ENCODE results near the gene TVP23A. TPM values are rescaled to one million over a fixed set of nuclear protein-coding genes. Genes with fewer than 3 reads are reported as not detected.

The TVP23A gene
- total and polyA plus RNA-seq, 10 of the 15 experiments (the other 5 are each of a cell fraction or from before 2014, with no cell fraction given) = 1.1 to 6.4 (median 2.2) TPM

GRCh38 chr16:10862438-10862837, 43.8 kb upstream of the TVP23A start:
- FAIRE-seq = no peak
- peaks cover 17% of the 10 kb centered on the region for H3K4me1 ChIP-seq (ENCODE audit: control insufficient read depth, insufficient read depth, low read length)
- no peak overlapping the region for H2AFZ ChIP-seq (ENCODE audit: control insufficient read depth, low read depth, low read length)
- 86% methylated on average over 2 of the region's 2 CpGs for WGBS (ENCODE audit: insufficient coverage, insufficient replicate concordance, low lambda C conversion rate, missing lambda C conversion rate)
- TF ChIP-seq MEF2B (IDR thresholded peaks at IDR 0.05; ENCODE audit: partially characterized antibody, poor library complexity, severe bottlenecking) = no peak
- TF ChIP-seq NFYB (IDR thresholded peaks at IDR 0.05; ENCODE audit: insufficient read depth, low read depth, low read length) = no peak
- TF ChIP-seq RUNX3 (IDR thresholded peaks at IDR 0.05; ENCODE audit: low read length) = peak; percentile 16; the same call in 1 of the 2 replicates
- TF ChIP-seq IKZF2 (IDR thresholded peaks at IDR 0.05) = peak; percentile 27 to 36; a peak in 1 of 4 replicates
- no peak for TF ChIP-seq POLR2AphosphoS2 (IDR thresholded peaks at IDR 0.05; ENCODE audit: low read depth, low read length)
- TF ChIP-seq IKZF1 (conservative IDR thresholded peaks at IDR 0.05) = 0 out of 2 replicates have a peak, but pooled peaks have one; percentile 21
- TF ChIP-seq SMAD5 (IDR thresholded peaks at IDR 0.05; ENCODE audit: low read depth) = no peak
- no peak for TF ChIP-seq ZNF207 (IDR thresholded peaks at IDR 0.05; ENCODE audit: borderline replicate concordance)
- no peaks in the 10 kb centered on the region for H3K79me2 ChIP-seq (ENCODE audit: control insufficient read depth, insufficient read depth, low read length)
- H3K27me3 ChIP-seq (replicated peaks in 1 of 2; ENCODE audit: control insufficient read depth in 2 of 2, insufficient read depth in 2 of 2, low read length in 1 of 2) = no peaks in the 10 kb centered on the region
- intact Hi-C loops (cut with micrococcal nuclease; ENCODE audit: unreplicated experiment) (no loop called here), in situ Hi-C loops (cut with MboI) (no loop called here)
- ATAC-seq = peak; percentile 28
- no peak overlapping the region for H3K4me2 ChIP-seq (ENCODE audit: control insufficient read depth, insufficient read depth)
- no peak for DNase-seq (ENCODE audit: low read depth, low spot score)
- no peak overlapping the region for H3K9ac ChIP-seq (ENCODE audit: control insufficient read depth, insufficient read depth, low read length)
- no peaks in the 10 kb centered on the region for H3K9me3 ChIP-seq (replicated peaks; ENCODE audit: control insufficient read depth, insufficient read depth, low read length)
- ChIA-PET POLR2A (interaction anchor here (0.6 to 1.5 kb wide), 5 partner anchors 13 to 118 kb away, joined by 3 to 9 read pairs (median 4); no protein-coding TSS in a partner anchor), RAD21 (ENCODE audit: unreplicated experiment) (interaction anchor here (0.6 to 0.9 kb wide), 4 partner anchors 10 to 68 kb away, joined by 3 to 7 read pairs (median 3); no protein-coding TSS in a partner anchor), CTCF (interaction anchor here (1.3 to 2.3 kb wide), 3 partner anchors 10 to 84 kb away, joined by 3 to 11 read pairs (median 3); no protein-coding TSS in a partner anchor), SMC1A (ENCODE audit: uncharacterized antibody, unreplicated experiment) (interaction anchor here (1.0 to 2.6 kb wide), 5 partner anchors 10 to 21 kb away, joined by 3 to 12 read pairs (median 9); partner anchors contain the start of gene CIITA)
- no peaks in the 10 kb centered on the region for H4K20me1 ChIP-seq (ENCODE audit: control insufficient read depth, insufficient read depth)
- no peak overlapping the region for H3K4me3 ChIP-seq
- BruUV-seq (replicated peaks) = no TSS peak
- no peak overlapping the region for H3K27ac ChIP-seq (ENCODE audit: control insufficient read depth, insufficient read depth)
- H3K36me3 ChIP-seq (ENCODE audit: control insufficient read depth in 2 of 2, insufficient read depth in 2 of 2, low read length in 1 of 2) = no peaks in the 10 kb centered on the region

- no peaks in the 10 kb centered on the region for H3K36me3 ChIP-seq (ENCODE audit: control insufficient read depth in 2 of 2, insufficient read depth in 2 of 2, low read length in 1 of 2)
- CTCF ChIA-PET = no interaction called here
- intact Hi-C loops (cut with micrococcal nuclease; ENCODE audit: unreplicated experiment) (no loop called here), in situ Hi-C loops (cut with MboI) (no loop called here)
- no peak overlapping the region for H2AFZ ChIP-seq (ENCODE audit: control insufficient read depth, low read depth, low read length)
- H3K9ac ChIP-seq (ENCODE audit: control insufficient read depth, insufficient read depth, low read length) = no peak overlapping the region
- no peak overlapping the region for H3K27ac ChIP-seq (ENCODE audit: control insufficient read depth, insufficient read depth)
- H3K4me3 ChIP-seq = no peak overlapping the region
- RAD21 ChIA-PET (ENCODE audit: unreplicated experiment) = no interaction called here
- H3K4me1 ChIP-seq (ENCODE audit: control insufficient read depth, insufficient read depth, low read length) = no peaks in the 10 kb centered on the region
- WGBS (ENCODE audit: insufficient coverage, insufficient replicate concordance, low lambda C conversion rate, missing lambda C conversion rate) = 76% methylated on average over 6 of the region's 6 CpGs
- H3K4me2 ChIP-seq (ENCODE audit: control insufficient read depth, insufficient read depth) = no peak overlapping the region
- H3K9me3 ChIP-seq (replicated peaks; ENCODE audit: control insufficient read depth, insufficient read depth, low read length) = no peaks in the 10 kb centered on the region
- no peaks in the 10 kb centered on the region for H4K20me1 ChIP-seq (ENCODE audit: control insufficient read depth, insufficient read depth)
- no peak for ATAC-seq
- H3K79me2 ChIP-seq (ENCODE audit: control insufficient read depth, insufficient read depth, low read length) = no peaks in the 10 kb centered on the region
- no TSS peak for BruUV-seq (replicated peaks)
- FAIRE-seq = no peak
- DNase-seq (ENCODE audit: low read depth, low spot score) = no peak
- POLR2A ChIA-PET = no interaction called here
- no peaks in the 10 kb centered on the region for H3K27me3 ChIP-seq (replicated peaks in 1 of 2; ENCODE audit: control insufficient read depth in 2 of 2, insufficient read depth in 2 of 2, low read length in 1 of 2)
- SMC1A ChIA-PET (ENCODE audit: uncharacterized antibody, unreplicated experiment) = interaction anchor here (0.9 to 1.0 kb wide), 2 partner anchors 10 to 50 kb away, joined by 3 to 5 read pairs; no protein-coding TSS in a partner anchor
- TF ChIP-seq CEBPB (IDR thresholded peaks at IDR 0.05; ENCODE audit: borderline replicate concordance in 1 of 2, low read depth in 2 of 2, low read length in 2 of 2) (no peak), NR2C2 (IDR thresholded peaks at IDR 0.05; ENCODE audit: borderline replicate concordance, control insufficient read depth, insufficient read length, low read depth) (no peak), PKNOX1 (IDR thresholded peaks at IDR 0.05) (no peak), JUNB (IDR thresholded peaks at IDR 0.05) (no peak), IRF5 (IDR thresholded peaks at IDR 0.05; ENCODE audit: borderline replicate concordance) (no peak), RAD21 (IDR thresholded peaks at IDR 0.05; ENCODE audit: insufficient read depth, low read depth, low read length) (no peak)
Observed at GRCh38 chr16:10859658-10860057, 41.1 kb upstream of the TVP23A start.
